Heart left ventricle (tissue), 13 donors: ENCODE data around the gene CCNQ.
A peak's percentile ranks its signal among the peaks of the same experiment; 100 is the strongest.

Experiments used
- POLR2A ChIP-seq, 2 donors: fragments of 450-650 bp; IDR thresholded peaks; one replicate each; pipeline ENCODE4 v1.6.1; 2017; ENCODE audit warnings: antibody characterized with exemption in 2 of 2, mild to moderate bottlenecking in 2 of 2, moderate library complexity in 2 of 2
- TF ChIP-seq, protein P1 (sequence below), 12 donors: fragments of 200-600 bp; sonication (generic) in 4 of 12; IDR thresholded peaks; one replicate each; pipeline versions ENCODE4 v1.5.0 to v1.8.0; 2018 to 2022; ENCODE audit warnings: antibody characterized with exemption in 12 of 12, mild to moderate bottlenecking in 5 of 12
- donor health status: ischemic (EF 13 %, LVEDD 7.1; RV severe dilation, severe dysfunction).
- donor health status: DM: no; HTN: yes; CAD: no.
- donor health status: DM: no; HTN: no; CAD: no.
- donor health status: ischemic (EF 25% LVEDD 6.9; RV normal size, moderate dysfunction).
- donor health status: ischemic (EF 25% LVEDD 5.7; RV mildly dilated, moderate dysfunction).
- donor health status: ischemic (EF 35%, LVEDD 5.7; RV mildly dilated, moderate dysfunction).
- donor health status: nonischemic (EF 11% LVEDD 7.7; RV severe dilation, severe dysfunction).
- donor health status: DM: yes; HTN: yes; CAD: no.
- donor health status: PGD.
- donor health status: ischemic (EF 29% LVEDD 5.4; RV normal size, mild dysfunction).
- donor health status: nonischemic (EF 23%, LVEDD 6.1; RV moderate dilation, normal function).

DNA sequence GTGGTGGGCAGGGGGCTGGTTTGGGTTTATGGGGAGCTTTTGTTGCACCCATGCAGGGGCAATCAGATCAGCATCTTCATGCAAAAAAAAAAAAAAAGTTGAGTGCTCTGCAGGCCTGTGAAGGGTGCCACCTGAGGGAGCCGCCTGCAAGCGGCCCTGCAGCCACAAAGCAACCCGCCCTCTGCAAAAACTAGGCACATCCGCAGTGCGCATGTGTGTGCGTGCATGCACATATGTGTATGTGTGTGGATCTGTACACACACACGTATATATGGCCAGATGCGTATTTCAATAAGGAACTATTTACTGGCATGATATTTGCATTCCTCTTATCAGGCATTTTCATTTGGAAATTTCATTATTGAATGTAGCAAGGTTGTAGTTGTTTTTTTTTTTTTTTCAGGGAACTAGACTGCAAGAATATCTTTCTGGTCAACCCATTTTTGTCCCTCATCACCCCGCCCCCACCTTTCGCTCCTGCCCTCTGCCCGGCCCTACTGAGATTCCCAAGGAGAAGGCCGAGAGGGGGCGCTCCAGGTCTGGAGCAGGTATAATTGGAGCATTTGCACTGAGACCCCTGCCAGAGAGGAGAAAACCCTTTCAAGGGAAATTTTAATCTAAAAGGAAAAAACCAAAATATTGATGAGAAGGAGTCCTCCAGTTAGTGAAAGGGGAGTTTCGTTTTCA lies 18.1 kb downstream of the CCNQ start:
- TF ChIP-seq, protein P1, sequence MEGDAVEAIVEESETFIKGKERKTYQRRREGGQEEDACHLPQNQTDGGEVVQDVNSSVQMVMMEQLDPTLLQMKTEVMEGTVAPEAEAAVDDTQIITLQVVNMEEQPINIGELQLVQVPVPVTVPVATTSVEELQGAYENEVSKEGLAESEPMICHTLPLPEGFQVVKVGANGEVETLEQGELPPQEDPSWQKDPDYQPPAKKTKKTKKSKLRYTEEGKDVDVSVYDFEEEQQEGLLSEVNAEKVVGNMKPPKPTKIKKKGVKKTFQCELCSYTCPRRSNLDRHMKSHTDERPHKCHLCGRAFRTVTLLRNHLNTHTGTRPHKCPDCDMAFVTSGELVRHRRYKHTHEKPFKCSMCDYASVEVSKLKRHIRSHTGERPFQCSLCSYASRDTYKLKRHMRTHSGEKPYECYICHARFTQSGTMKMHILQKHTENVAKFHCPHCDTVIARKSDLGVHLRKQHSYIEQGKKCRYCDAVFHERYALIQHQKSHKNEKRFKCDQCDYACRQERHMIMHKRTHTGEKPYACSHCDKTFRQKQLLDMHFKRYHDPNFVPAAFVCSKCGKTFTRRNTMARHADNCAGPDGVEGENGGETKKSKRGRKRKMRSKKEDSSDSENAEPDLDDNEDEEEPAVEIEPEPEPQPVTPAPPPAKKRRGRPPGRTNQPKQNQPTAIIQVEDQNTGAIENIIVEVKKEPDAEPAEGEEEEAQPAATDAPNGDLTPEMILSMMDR (IDR thresholded peaks at IDR 0.05) = peak in 3 of 12 donors; percentile 5 to 24 (median 9)
- TF ChIP-seq POLR2A (IDR thresholded peaks at IDR 0.05) = no peak
